Measurements from ENCODE around the gene PNPLA6. TPM values are rescaled to one million over a fixed set of nuclear protein-coding genes. Genes with fewer than 3 reads are reported as not detected.

Gene PNPLA6
- polyA plus RNA-seq, 1 of the 3 experiments (the other 2 are of a cell fraction) = 90.5 TPM

GRCh38 chr19:7529246-7529600 is 6.3 kb upstream of the PNPLA6 start:
- TF ChIP-seq CTCF (IDR thresholded peaks at IDR 0.05) = no peak
- Histone ChIP-seq H2AFZ (ENCODE audit: low read depth) (no peak overlapping the region), H3K9ac (no peak overlapping the region), H3K36me3 (replicated peaks in 1 of 2; ENCODE audit: control insufficient read depth in 1 of 2, insufficient read depth in 2 of 2, low read length in 1 of 2) (peaks cover 0 to 3% of the 10 kb centered on the region in 2 experiments), H3K4me3 (ENCODE audit: low read depth in 2 of 2, low read length in 1 of 2) (no peak overlapping the region), H3K4me1 (ENCODE audit: control insufficient read depth in 1 of 2, insufficient read depth in 2 of 2, low read depth in 1 of 2, low read length in 1 of 2) (peaks cover 0 to 9% of the 10 kb centered on the region in 2 experiments; a peak in 2 of 4 replicates), H3K4me2 (no peak overlapping the region), H4K20me1 (ENCODE audit: insufficient read depth) (no peaks in the 10 kb centered on the region), H3K27me3 (ENCODE audit: insufficient read depth) (no peaks in the 10 kb centered on the region), H3K79me2 (ENCODE audit: insufficient read depth) (no peaks in the 10 kb centered on the region), H3K9me3 (no peaks in the 10 kb centered on the region), H3F3A (replicated peaks; ENCODE audit: insufficient read depth) (no peaks in the 10 kb centered on the region), H3K27ac (ENCODE audit: low read depth in 2 of 2, low read length in 1 of 2) (no peak overlapping the region), H3K9me2 (no peaks in the 10 kb centered on the region)
- 81% methylated on average over 9 of the region's 15 CpGs for WGBS (ENCODE audit: low lambda C conversion rate)
- ChIA-PET POLR2A (no interaction called here), CTCF (no interaction called here)
- DNase-seq = no peak

GRCh38 chr19:7529610-7530490 is 5.7 kb upstream of the PNPLA6 start:
- TF ChIP-seq FOXM1 (IDR thresholded peaks at IDR 0.05; ENCODE audit: low read depth) = no peak
- no peak for TF ChIP-seq YY1 (IDR thresholded peaks at IDR 0.05; ENCODE audit: low read depth)
- TF ChIP-seq TAF1 (IDR thresholded peaks at IDR 0.05; ENCODE audit: borderline replicate concordance, low read depth, low read length) = no peak
- no peak for TF ChIP-seq NRF1 (IDR thresholded peaks at IDR 0.05; ENCODE audit: low read depth, low read length)
- TF ChIP-seq RFX5 (IDR thresholded peaks at IDR 0.05; ENCODE audit: low read length) = no peak
- TF ChIP-seq CHD2 (IDR thresholded peaks at IDR 0.05; ENCODE audit: low read length, partially characterized antibody) = no peak
- TF ChIP-seq MXI1 (IDR thresholded peaks at IDR 0.05; ENCODE audit: low read depth, low read length) = no peak
- no peak for TF ChIP-seq NFIC (IDR thresholded peaks at IDR 0.05; ENCODE audit: borderline replicate concordance)
- H3K79me2 ChIP-seq (ENCODE audit: insufficient read depth) = no peaks in the 10 kb centered on the region
- no peak overlapping the region for H3K4me3 ChIP-seq (ENCODE audit: low read depth in 2 of 2, low read length in 1 of 2)
- H3K9ac ChIP-seq = no peak overlapping the region
- no peak for DNase-seq
- H3K27me3 ChIP-seq (ENCODE audit: insufficient read depth) = no peaks in the 10 kb centered on the region
- H3K36me3 ChIP-seq (replicated peaks in 1 of 2; ENCODE audit: control insufficient read depth in 1 of 2, insufficient read depth in 2 of 2, low read length in 1 of 2) = peaks cover 0 to 3% of the 10 kb centered on the region in 2 experiments
- no peak overlapping the region for H3K4me2 ChIP-seq
- POLR2A ChIA-PET = no interaction called here
- no peaks in the 10 kb centered on the region for H4K20me1 ChIP-seq (ENCODE audit: insufficient read depth)
- no peak overlapping the region for H3K27ac ChIP-seq (ENCODE audit: low read depth in 2 of 2, low read length in 1 of 2)
- no peaks in the 10 kb centered on the region for H3F3A ChIP-seq (replicated peaks; ENCODE audit: insufficient read depth)
- no peak overlapping the region for H2AFZ ChIP-seq (ENCODE audit: low read depth)
- H3K9me3 ChIP-seq = no peaks in the 10 kb centered on the region
- no peaks in the 10 kb centered on the region for H3K9me2 ChIP-seq
- CTCF ChIA-PET = no interaction called here
- H3K4me1 ChIP-seq (ENCODE audit: control insufficient read depth in 1 of 2, insufficient read depth in 2 of 2, low read depth in 1 of 2, low read length in 1 of 2) = peaks cover 0 to 9% of the 10 kb centered on the region in 2 experiments; a peak in 2 of 4 replicates
- 94% methylated on average over 28 of the region's 33 CpGs for WGBS (ENCODE audit: low lambda C conversion rate)
